ENCODE measurements around the gene GALNT10.
A peak's percentile ranks its signal among the peaks of the same experiment; 100 is the strongest.

The GALNT10 gene

DNA sequence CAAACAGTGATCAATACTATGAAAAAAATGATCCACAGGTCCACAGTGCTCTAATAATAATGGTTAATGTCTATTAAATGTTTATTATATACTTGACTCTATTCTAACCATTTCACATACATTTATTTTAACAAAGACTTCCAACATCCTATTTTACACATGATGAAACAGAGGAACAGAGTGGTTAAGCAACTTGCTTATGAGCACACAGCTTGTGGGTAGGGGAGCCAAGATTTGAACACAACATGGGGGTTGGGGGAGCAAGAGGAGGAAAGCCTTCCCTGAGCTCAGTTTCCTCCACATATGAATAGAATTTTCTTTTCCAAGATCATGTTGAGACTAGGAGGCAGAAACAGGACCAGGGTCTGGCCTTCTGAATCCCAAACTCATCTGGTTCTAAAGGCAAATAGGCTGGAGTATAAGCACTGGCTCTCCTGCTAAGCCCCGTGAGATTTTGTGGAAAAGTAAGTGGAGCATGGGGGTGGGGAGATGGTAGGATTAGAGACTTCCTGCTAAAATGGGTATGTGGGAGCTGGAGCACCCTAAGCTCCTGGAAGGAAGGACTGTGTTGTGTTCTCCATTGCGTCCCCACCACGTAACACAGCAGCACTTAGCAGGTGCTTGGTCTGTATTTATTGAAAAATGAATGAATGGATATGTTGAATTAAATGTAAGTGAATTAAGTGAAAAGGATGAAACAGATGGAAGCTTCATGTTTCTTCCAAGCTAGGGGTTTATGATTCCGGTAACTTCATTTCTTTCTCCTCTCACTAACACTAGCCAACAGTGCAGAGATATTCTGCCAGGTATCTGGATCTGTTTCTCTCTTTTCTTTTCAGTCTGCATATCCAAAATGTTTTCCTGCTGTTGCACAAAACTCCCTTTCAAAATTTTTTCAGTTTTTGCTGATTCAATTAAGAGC lies 26.9 kb upstream of the GALNT10 start:
- no peak for DNase-seq
- Histone ChIP-seq H3K27ac (ENCODE audit: low read depth, low read length) (no peak overlapping the region), H3K23ac (ENCODE audit: low read length) (no peak overlapping the region), H3K36me3 (ENCODE audit: control insufficient read depth, insufficient read depth, low read length) (no peaks in the 10 kb centered on the region), H3K4ac (ENCODE audit: low read depth, low read length) (no peak overlapping the region), H3K79me2 (ENCODE audit: control insufficient read depth, insufficient read depth, low read length) (no peaks in the 10 kb centered on the region), H4K5ac (ENCODE audit: low read length) (no peak overlapping the region), H3K56ac (ENCODE audit: low read length) (peak overlapping the region; percentile 57), H3K9ac (ENCODE audit: low read length) (no peak overlapping the region), H3K27me3 (ENCODE audit: insufficient read depth, low read length, poor library complexity) (no peaks in the 10 kb centered on the region), H2BK120ac (ENCODE audit: low read depth, low read length) (no peak overlapping the region), H2AK5ac (ENCODE audit: low read length) (no peak overlapping the region), H4K8ac (ENCODE audit: low read depth, low read length) (no peak overlapping the region), H3K79me1 (ENCODE audit: low read length) (no peaks in the 10 kb centered on the region), H3K4me1 (ENCODE audit: control insufficient read depth, low read depth, low read length) (peaks cover 10% of the 10 kb centered on the region), H2BK15ac (replicated peaks; ENCODE audit: low read depth) (no peak overlapping the region), H2BK5ac (ENCODE audit: low read length) (no peak overlapping the region), H3K4me3 (ENCODE audit: low read length) (no peak overlapping the region), H3K18ac (ENCODE audit: low read length) (peak overlapping the region; percentile 40), H3K4me2 (ENCODE audit: low read length) (no peak overlapping the region)
- no CpG with 5 or more reads among the region's 4 CpGs for WGBS (ENCODE audit: extremely low coverage, insufficient coverage, low lambda C conversion rate)

GRCh38 chr5:154164249-154164581 lies 26.3 kb upstream of the GALNT10 start:
- Histone ChIP-seq H3K23ac (ENCODE audit: low read length) (no peak overlapping the region), H3K79me1 (ENCODE audit: low read length) (no peaks in the 10 kb centered on the region), H3K4me3 (ENCODE audit: low read length) (no peak overlapping the region), H3K18ac (ENCODE audit: low read length) (no peak overlapping the region), H2AK5ac (ENCODE audit: low read length) (no peak overlapping the region), H3K36me3 (ENCODE audit: control insufficient read depth, insufficient read depth, low read length) (no peaks in the 10 kb centered on the region), H3K27ac (ENCODE audit: low read depth, low read length) (no peak overlapping the region), H3K4ac (ENCODE audit: low read depth, low read length) (no peak overlapping the region), H2BK5ac (ENCODE audit: low read length) (no peak overlapping the region), H3K27me3 (ENCODE audit: insufficient read depth, low read length, poor library complexity) (no peaks in the 10 kb centered on the region), H2BK15ac (replicated peaks; ENCODE audit: low read depth) (no peak overlapping the region), H3K9ac (ENCODE audit: low read length) (no peak overlapping the region), H3K4me2 (ENCODE audit: low read length) (no peak overlapping the region), H4K8ac (ENCODE audit: low read depth, low read length) (no peak overlapping the region), H3K56ac (ENCODE audit: low read length) (peak overlapping the region; percentile 53), H3K4me1 (ENCODE audit: control insufficient read depth, low read depth, low read length) (peaks cover 10% of the 10 kb centered on the region), H3K79me2 (ENCODE audit: control insufficient read depth, insufficient read depth, low read length) (no peaks in the 10 kb centered on the region), H2BK120ac (ENCODE audit: low read depth, low read length) (no peak overlapping the region), H4K5ac (ENCODE audit: low read length) (no peak overlapping the region)
- no CpG with 5 or more reads among the region's 1 CpG for WGBS (ENCODE audit: extremely low coverage, insufficient coverage, low lambda C conversion rate)
- no peak for DNase-seq

DNA sequence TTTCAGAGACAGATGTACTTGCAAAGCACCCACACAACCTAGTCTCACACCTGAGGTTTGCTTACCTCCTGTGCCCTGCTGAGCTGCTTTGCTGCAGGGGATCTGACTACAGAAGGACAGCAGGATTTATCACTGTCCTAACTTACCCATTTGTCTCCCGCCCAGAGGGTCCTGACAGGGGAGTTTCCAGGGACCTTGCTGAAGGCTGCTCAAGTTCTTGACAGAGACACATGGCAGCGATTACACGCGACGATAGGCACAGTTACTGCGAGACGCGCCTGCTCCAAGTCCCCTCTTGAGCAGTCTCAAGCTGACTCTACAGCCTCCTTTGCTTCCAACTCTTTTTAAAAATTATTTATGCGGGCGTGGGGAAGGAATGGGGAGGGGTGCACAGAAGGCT lies 24.6 kb upstream of the GALNT10 start:
- Histone ChIP-seq H3K27me3 (ENCODE audit: insufficient read depth, low read length, poor library complexity) (no peaks in the 10 kb centered on the region), H2BK5ac (ENCODE audit: low read length) (peak overlapping the region; percentile 15), H3K23ac (ENCODE audit: low read length) (no peak overlapping the region), H3K4me1 (ENCODE audit: control insufficient read depth, low read depth, low read length) (peaks cover 10% of the 10 kb centered on the region), H2BK15ac (replicated peaks; ENCODE audit: low read depth) (peak overlapping the region; percentile 41), H3K79me1 (ENCODE audit: low read length) (no peaks in the 10 kb centered on the region), H3K27ac (ENCODE audit: low read depth, low read length) (peak overlapping the region; percentile 71), H3K18ac (ENCODE audit: low read length) (peak overlapping the region; percentile 91), H4K8ac (ENCODE audit: low read depth, low read length) (no peak overlapping the region), H3K4me3 (ENCODE audit: low read length) (no peak overlapping the region), H3K4me2 (ENCODE audit: low read length) (no peak overlapping the region), H3K79me2 (ENCODE audit: control insufficient read depth, insufficient read depth, low read length) (no peaks in the 10 kb centered on the region), H2AK5ac (ENCODE audit: low read length) (no peak overlapping the region), H4K5ac (ENCODE audit: low read length) (no peak overlapping the region), H3K9ac (ENCODE audit: low read length) (no peak overlapping the region), H3K36me3 (ENCODE audit: control insufficient read depth, insufficient read depth, low read length) (no peaks in the 10 kb centered on the region), H3K4ac (ENCODE audit: low read depth, low read length) (no peak overlapping the region), H3K56ac (ENCODE audit: low read length) (peak overlapping the region; percentile 59), H2BK120ac (ENCODE audit: low read depth, low read length) (no peak overlapping the region)
- DNase-seq = peak; percentile 93
- WGBS (ENCODE audit: extremely low coverage, insufficient coverage, low lambda C conversion rate) = no CpG with 5 or more reads among the region's 10 CpGs

- Histone ChIP-seq H3K9ac (ENCODE audit: low read length) (no peak overlapping the region), H3K4me2 (ENCODE audit: low read length) (no peak overlapping the region), H4K8ac (ENCODE audit: low read depth, low read length) (no peak overlapping the region), H2BK15ac (replicated peaks; ENCODE audit: low read depth) (no peak overlapping the region), H4K5ac (ENCODE audit: low read length) (no peak overlapping the region), H3K36me3 (ENCODE audit: control insufficient read depth, insufficient read depth, low read length) (no peaks in the 10 kb centered on the region), H2BK5ac (ENCODE audit: low read length) (peak overlapping the region; percentile 29), H3K4ac (ENCODE audit: low read depth, low read length) (no peak overlapping the region), H3K18ac (ENCODE audit: low read length) (no peak overlapping the region), H3K56ac (ENCODE audit: low read length) (peak overlapping the region; percentile 38), H3K4me1 (ENCODE audit: control insufficient read depth, low read depth, low read length) (peaks cover 10% of the 10 kb centered on the region), H3K79me2 (ENCODE audit: control insufficient read depth, insufficient read depth, low read length) (no peaks in the 10 kb centered on the region), H3K4me3 (ENCODE audit: low read length) (no peak overlapping the region), H2BK120ac (ENCODE audit: low read depth, low read length) (no peak overlapping the region), H3K79me1 (ENCODE audit: low read length) (no peaks in the 10 kb centered on the region), H3K23ac (ENCODE audit: low read length) (no peak overlapping the region), H2AK5ac (ENCODE audit: low read length) (no peak overlapping the region), H3K27me3 (ENCODE audit: insufficient read depth, low read length, poor library complexity) (no peaks in the 10 kb centered on the region), H3K27ac (ENCODE audit: low read depth, low read length) (peak overlapping the region; percentile 77)
- peak; percentile 67 for DNase-seq
- no CpG with 5 or more reads among the region's 2 CpGs for WGBS (ENCODE audit: extremely low coverage, insufficient coverage, low lambda C conversion rate)
Observed at GRCh38 chr5:154166901-154167791, 23.4 kb upstream of the GALNT10 start.

GRCh38 chr5:154168395-154168794 lies 22.1 kb upstream of the GALNT10 start:
- H3K4me2 ChIP-seq (ENCODE audit: low read length) = no peak overlapping the region
- H3K4me3 ChIP-seq (ENCODE audit: low read length) = no peak overlapping the region
- no peak overlapping the region for H4K8ac ChIP-seq (ENCODE audit: low read depth, low read length)
- H3K4me1 ChIP-seq (ENCODE audit: control insufficient read depth, low read depth, low read length) = peaks cover 9% of the 10 kb centered on the region
- no peak overlapping the region for H2BK15ac ChIP-seq (replicated peaks; ENCODE audit: low read depth)
- H3K56ac ChIP-seq (ENCODE audit: low read length) = peak overlapping the region; percentile 56
- no peak overlapping the region for H2AK5ac ChIP-seq (ENCODE audit: low read length)
- H3K18ac ChIP-seq (ENCODE audit: low read length) = no peak overlapping the region
- no peak overlapping the region for H3K4ac ChIP-seq (ENCODE audit: low read depth, low read length)
- H4K5ac ChIP-seq (ENCODE audit: low read length) = no peak overlapping the region
- DNase-seq = no peak
- no peak overlapping the region for H2BK120ac ChIP-seq (ENCODE audit: low read depth, low read length)
- H3K9ac ChIP-seq (ENCODE audit: low read length) = no peak overlapping the region
- H3K79me1 ChIP-seq (ENCODE audit: low read length) = no peaks in the 10 kb centered on the region
- no peaks in the 10 kb centered on the region for H3K27me3 ChIP-seq (ENCODE audit: insufficient read depth, low read length, poor library complexity)
- WGBS (ENCODE audit: extremely low coverage, insufficient coverage, low lambda C conversion rate) = no CpG with 5 or more reads among the region's 2 CpGs
- H3K23ac ChIP-seq (ENCODE audit: low read length) = no peak overlapping the region
- peak overlapping the region; percentile 41 for H2BK5ac ChIP-seq (ENCODE audit: low read length)
- no peak overlapping the region for H3K27ac ChIP-seq (ENCODE audit: low read depth, low read length)
- H3K36me3 ChIP-seq (ENCODE audit: control insufficient read depth, insufficient read depth, low read length) = no peaks in the 10 kb centered on the region
- no peaks in the 10 kb centered on the region for H3K79me2 ChIP-seq (ENCODE audit: control insufficient read depth, insufficient read depth, low read length)

All from mesendoderm (in vitro differentiated cells).